ENCODE results near the gene GPR137C. TPM values are rescaled to one million over a fixed set of nuclear protein-coding genes. Genes with fewer than 3 reads are reported as not detected.

GPR137C gene
- total and polyA plus RNA-seq, 2 of the 8 experiments (the other 6 are each of a cell fraction or from before 2014, with no cell fraction given): 2.7 to 4.3 TPM

DNA sequence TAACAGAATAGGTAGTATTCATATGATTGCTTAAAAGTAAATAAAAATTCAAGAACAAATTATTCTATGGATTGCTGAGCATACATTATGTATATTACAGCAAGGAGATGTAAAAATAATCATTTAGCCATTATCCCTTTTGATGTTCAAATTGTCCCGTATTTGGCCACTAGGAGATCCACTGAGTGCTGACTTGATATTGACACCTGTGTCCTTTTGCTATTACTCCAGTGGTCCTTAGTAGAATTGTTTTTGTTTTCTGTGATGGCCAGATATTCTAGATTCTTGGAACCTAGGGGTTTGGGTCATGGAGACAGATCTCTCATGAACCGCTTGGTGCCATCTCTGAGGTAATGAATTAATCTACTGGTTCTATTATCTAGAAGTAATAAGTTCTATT, 126.0 kb downstream of the GPR137C start:
- Histone ChIP-seq H3K79me1 (ENCODE audit: low read depth, low read length) (no peaks in the 10 kb centered on the region), H3K4me1 (replicated peaks in 1 of 4; ENCODE audit: control insufficient read depth in 3 of 4, insufficient read depth in 4 of 4, low read length in 3 of 4) (no peaks in the 10 kb centered on the region), H2BK120ac (replicated peaks; ENCODE audit: low read depth, low read length) (no peak overlapping the region), H2BK20ac (ENCODE audit: low read length) (no peak overlapping the region), H4K20me1 (replicated peaks in 1 of 2; ENCODE audit: control insufficient read depth in 1 of 2, insufficient read depth in 2 of 2, low read length in 2 of 2) (peaks cover 0 to 4% of the 10 kb centered on the region in 2 experiments), H3K79me2 (ENCODE audit: control insufficient read depth in 1 of 2, insufficient read depth in 2 of 2, low read length in 2 of 2) (peaks cover 0 to 2% of the 10 kb centered on the region in 2 experiments; a peak in 1 of 4 replicates), H3K56ac (replicated peaks; ENCODE audit: insufficient read length, low read depth, low read length) (no peak overlapping the region), H4K5ac (ENCODE audit: insufficient read length, low read depth, low read length) (no peak overlapping the region), H2AK5ac (ENCODE audit: low read depth, low read length) (no peak overlapping the region), H3K4ac (replicated peaks; ENCODE audit: insufficient read length, low read depth, low read length) (no peak overlapping the region), H3K14ac (ENCODE audit: insufficient read length) (no peak overlapping the region), H4K91ac (replicated peaks; ENCODE audit: insufficient read length, low read length) (no peak overlapping the region), H3K27me3 (replicated peaks in 1 of 4; ENCODE audit: control insufficient read depth in 3 of 4, extremely low read depth in 1 of 4, insufficient read depth in 3 of 4, low read length in 3 of 4) (no peaks in the 10 kb centered on the region), H2BK12ac (ENCODE audit: low read depth, low read length) (no peak overlapping the region), H3K18ac (ENCODE audit: extremely low read depth, low read length) (no peak overlapping the region), H3K9ac (replicated peaks in 1 of 4; ENCODE audit: extremely low read depth in 1 of 4, low read depth in 3 of 4, low read length in 3 of 4) (no peak overlapping the region), H4K8ac (ENCODE audit: extremely low read depth, insufficient read depth, low read length) (no peak overlapping the region), H3K27ac (ENCODE audit: low read depth, low read length) (no peak overlapping the region), H2BK15ac (ENCODE audit: low read length) (no peak overlapping the region), H3K23me2 (ENCODE audit: low read depth, low read length) (no peaks in the 10 kb centered on the region), H2BK5ac (ENCODE audit: low read depth, low read length) (no peak overlapping the region), H3K36me3 (ENCODE audit: control insufficient read depth in 2 of 4, insufficient read depth in 4 of 4, low read length in 3 of 4) (peaks cover 0 to 3% (median 1%) of the 10 kb centered on the region in 4 experiments; a peak in 2 of 8 replicates), H2AFZ (ENCODE audit: low read length) (no peak overlapping the region), H3K23ac (ENCODE audit: insufficient read length) (no peak overlapping the region), H3K9me3 (ENCODE audit: insufficient read depth in 2 of 2, low read depth in 1 of 2, low read length in 1 of 2) (no peaks in the 10 kb centered on the region), H3K4me3 (ENCODE audit: extremely low read depth in 1 of 4, insufficient read depth in 2 of 4, low read depth in 3 of 4, low read length in 4 of 4) (no peak overlapping the region), H3K4me2 (ENCODE audit: insufficient read depth in 1 of 2, low read depth in 2 of 2, low read length in 2 of 2) (no peak overlapping the region)
- CTCF ChIA-PET (ENCODE audit: partially characterized antibody): interaction anchor here (0.5 to 1.5 kb wide), 3 partner anchors 10 to 404 kb away, joined by 3 read pairs; no protein-coding TSS in a partner anchor
- WGBS, 2 experiments (ENCODE audit: extremely low coverage in 1 of 2, insufficient coverage in 1 of 2, insufficient read length in 1 of 2, insufficient replicate concordance in 2 of 2, low coverage in 1 of 2, low lambda C conversion rate in 2 of 2, missing lambda C conversion rate in 1 of 2): 95% methylated on average over 2 of the region's 2 CpGs; no CpG with 5 or more reads in 1 of the 2 experiments
- DNase-seq (ENCODE audit: low read depth in 1 of 2, low spot score in 2 of 2) (no peak), FAIRE-seq (peak; percentile 55)
- POLR2A ChIA-PET (ENCODE audit: partially characterized antibody): interaction anchor here (1.3 kb wide), 1 partner anchor 12 kb away, joined by 3 read pairs; no protein-coding TSS in a partner anchor
- TF ChIP-seq, protein P1, sequence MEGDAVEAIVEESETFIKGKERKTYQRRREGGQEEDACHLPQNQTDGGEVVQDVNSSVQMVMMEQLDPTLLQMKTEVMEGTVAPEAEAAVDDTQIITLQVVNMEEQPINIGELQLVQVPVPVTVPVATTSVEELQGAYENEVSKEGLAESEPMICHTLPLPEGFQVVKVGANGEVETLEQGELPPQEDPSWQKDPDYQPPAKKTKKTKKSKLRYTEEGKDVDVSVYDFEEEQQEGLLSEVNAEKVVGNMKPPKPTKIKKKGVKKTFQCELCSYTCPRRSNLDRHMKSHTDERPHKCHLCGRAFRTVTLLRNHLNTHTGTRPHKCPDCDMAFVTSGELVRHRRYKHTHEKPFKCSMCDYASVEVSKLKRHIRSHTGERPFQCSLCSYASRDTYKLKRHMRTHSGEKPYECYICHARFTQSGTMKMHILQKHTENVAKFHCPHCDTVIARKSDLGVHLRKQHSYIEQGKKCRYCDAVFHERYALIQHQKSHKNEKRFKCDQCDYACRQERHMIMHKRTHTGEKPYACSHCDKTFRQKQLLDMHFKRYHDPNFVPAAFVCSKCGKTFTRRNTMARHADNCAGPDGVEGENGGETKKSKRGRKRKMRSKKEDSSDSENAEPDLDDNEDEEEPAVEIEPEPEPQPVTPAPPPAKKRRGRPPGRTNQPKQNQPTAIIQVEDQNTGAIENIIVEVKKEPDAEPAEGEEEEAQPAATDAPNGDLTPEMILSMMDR (IDR thresholded peaks at IDR 0.05; ENCODE audit: control extremely low read depth in 1 of 3, insufficient read depth in 1 of 3, low read depth in 1 of 3, low read length in 3 of 3): peak in 2 of 3 experiments; percentile 33 to 51; a peak in 2 of 4 replicates
- TF ChIP-seq, protein P2, sequence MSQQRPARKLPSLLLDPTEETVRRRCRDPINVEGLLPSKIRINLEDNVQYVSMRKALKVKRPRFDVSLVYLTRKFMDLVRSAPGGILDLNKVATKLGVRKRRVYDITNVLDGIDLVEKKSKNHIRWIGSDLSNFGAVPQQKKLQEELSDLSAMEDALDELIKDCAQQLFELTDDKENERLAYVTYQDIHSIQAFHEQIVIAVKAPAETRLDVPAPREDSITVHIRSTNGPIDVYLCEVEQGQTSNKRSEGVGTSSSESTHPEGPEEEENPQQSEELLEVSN (IDR thresholded peaks at IDR 0.05): no peak
